Lung (tissue), 12 donors: Measurements from ENCODE around the gene GRM8. TPM values are rescaled to one million over a fixed set of nuclear protein-coding genes. Genes with fewer than 3 reads are reported as not detected.
A peak's percentile ranks its signal among the peaks of the same experiment; 100 is the strongest.

Experiments used
- ATAC-seq: fragments of 200-7000 bp; cut with Tn5 transposase; one replicate; pipeline ENCODE4 v1.9.1; 2020; ENCODE audit warnings: moderate number of reproducible peaks; ENCODE audit not compliant: insufficient read depth, low FRiP score
- DNase-seq, 3 donors: peaks; one replicate each; pipeline ENCODE4 v3.0.0-alpha.2; 2013 to 2017
- H3K27ac ChIP-seq, 2 donors: one replicate each; pipeline ENCODE4 v1.5.1; 2013; ENCODE audit warnings: mild to moderate bottlenecking in 2 of 2, moderate library complexity in 2 of 2, control low read depth in 1 of 2, inconsistent platforms in 1 of 2, low read depth in 1 of 2, low read length in 1 of 2
- H3K27me3 ChIP-seq, 3 donors: one replicate each; pipeline ENCODE4 v1.5.1; 2013; ENCODE audit warnings: low read length in 2 of 3; ENCODE audit not compliant: control insufficient read depth in 3 of 3, insufficient read depth in 3 of 3
- H3K36me3 ChIP-seq, 4 donors: one replicate each; pipeline ENCODE4 v1.5.1; 2013; ENCODE audit warnings: low read length in 4 of 4, mild to moderate bottlenecking in 1 of 4, moderate library complexity in 1 of 4; ENCODE audit not compliant: control insufficient read depth in 4 of 4, insufficient read depth in 4 of 4
- H3K4me1 ChIP-seq, 5 donors: one replicate each; pipeline ENCODE4 v1.5.1; 2013; ENCODE audit warnings: low read length in 5 of 5, mild to moderate bottlenecking in 2 of 5, moderate library complexity in 1 of 5; ENCODE audit not compliant: control insufficient read depth in 5 of 5, insufficient read depth in 5 of 5
- H3K4me3 ChIP-seq: one replicate; pipeline ENCODE4 v1.5.1; 2013; ENCODE audit warnings: mild to moderate bottlenecking, control low read depth, moderate library complexity
- H3K9ac ChIP-seq, 2 donors: one replicate each; pipeline ENCODE4 v1.5.1; 2013; ENCODE audit warnings: low read length in 2 of 2, control low read depth in 1 of 2; ENCODE audit not compliant: insufficient read depth in 1 of 2
- H3K9me3 ChIP-seq, 4 donors: one replicate each; pipeline ENCODE4 v1.5.1; 2013; ENCODE audit warnings: low read length in 3 of 4, mild to moderate bottlenecking in 1 of 4, moderate library complexity in 1 of 4; ENCODE audit not compliant: control insufficient read depth in 4 of 4, insufficient read depth in 3 of 4
- WGBS, 2 donors: extraction: QIAGEN DNeasy Blood & Tissue Kit; methylation state at CpG; one replicate each; pipeline ENCODE4 v1.1.7; 2013; 5-methylcytosine and 5-hydroxymethylcytosine counted together
- polyA plus RNA-seq, 2 donors: library from polyadenylated mRNA; stranded (reverse); fragments of 200-250 nt; gene quantifications; one replicate each; pipeline ENCODE4 v1.2.1, GENCODE V29; 2013
- total RNA-seq, 2 donors: library from RNA; depleted of rRNA in 1 of 2; stranded (reverse); fragments of >200 nt in 1 of 2; gene quantifications; one replicate each; pipeline ENCODE4 v1.2.1, GENCODE V29; 2014 to 2021
- TF ChIP-seq, protein P1 (sequence below): IDR thresholded peaks from 2 replicates; pipeline ENCODE4 v1.5.1; 2012; ENCODE audit warnings: mild to moderate bottlenecking; ENCODE audit errors: control extremely low read depth, extremely low read depth
- donor health status: control.
- donor health status: control.
- donor health status: Bipolar disorder and iron deficiency.
- donor health status: healthy.
- donor health status: DM: yes; HTN: yes; CAD: no.

Gene GRM8
- total and polyA plus RNA-seq, 4 donors = 0.01 to 0.83 (median 0.24) TPM; not detected in 1

DNA sequence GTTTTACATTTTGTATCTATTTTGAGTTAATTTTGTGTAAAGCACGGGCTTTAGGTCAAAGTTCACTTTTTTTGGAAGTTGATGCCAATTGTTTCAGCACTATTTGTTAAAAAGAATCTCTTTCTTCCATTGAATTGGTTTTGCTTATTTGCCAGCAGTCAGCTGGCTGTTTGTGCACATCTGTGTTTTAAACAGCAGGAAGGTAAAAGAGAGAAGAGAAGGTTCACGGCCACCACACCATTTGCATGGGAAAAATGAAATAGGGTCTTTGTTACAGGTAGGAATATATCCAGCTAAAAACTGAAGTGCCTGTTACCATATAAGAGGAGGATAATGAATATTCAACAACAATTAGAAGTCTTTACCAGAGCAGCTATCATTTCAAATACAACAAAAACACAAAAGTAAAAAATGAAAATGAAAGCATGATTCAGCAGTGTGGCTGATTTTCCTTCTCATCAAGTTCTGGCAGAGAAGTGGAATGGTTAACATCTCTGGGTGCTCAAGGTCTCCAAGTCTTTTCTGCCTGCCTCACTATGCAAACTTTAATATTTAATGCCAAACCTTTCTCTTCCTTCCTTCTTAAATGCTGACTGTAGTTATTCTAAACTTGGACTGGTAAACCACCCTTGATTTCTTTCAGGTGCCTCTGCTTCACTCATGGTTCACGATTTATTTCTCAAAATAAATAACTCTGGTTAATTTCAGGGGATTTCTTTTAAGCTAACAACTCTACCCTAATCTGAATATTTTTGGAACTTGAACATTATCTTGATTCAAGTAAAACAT lies 841.5 kb downstream of the GRM8 start:
- Histone ChIP-seq H3K4me1 (peaks cover 0 to 4% (median 0%) of the 10 kb centered on the region in 5 donors), H3K27ac (no peak overlapping the region), H3K9ac (no peak overlapping the region), H3K4me3 (no peak overlapping the region), H3K9me3 (no peaks in the 10 kb centered on the region), H3K27me3 (no peaks in the 10 kb centered on the region), H3K36me3 (no peaks in the 10 kb centered on the region)
- TF ChIP-seq, protein P1, sequence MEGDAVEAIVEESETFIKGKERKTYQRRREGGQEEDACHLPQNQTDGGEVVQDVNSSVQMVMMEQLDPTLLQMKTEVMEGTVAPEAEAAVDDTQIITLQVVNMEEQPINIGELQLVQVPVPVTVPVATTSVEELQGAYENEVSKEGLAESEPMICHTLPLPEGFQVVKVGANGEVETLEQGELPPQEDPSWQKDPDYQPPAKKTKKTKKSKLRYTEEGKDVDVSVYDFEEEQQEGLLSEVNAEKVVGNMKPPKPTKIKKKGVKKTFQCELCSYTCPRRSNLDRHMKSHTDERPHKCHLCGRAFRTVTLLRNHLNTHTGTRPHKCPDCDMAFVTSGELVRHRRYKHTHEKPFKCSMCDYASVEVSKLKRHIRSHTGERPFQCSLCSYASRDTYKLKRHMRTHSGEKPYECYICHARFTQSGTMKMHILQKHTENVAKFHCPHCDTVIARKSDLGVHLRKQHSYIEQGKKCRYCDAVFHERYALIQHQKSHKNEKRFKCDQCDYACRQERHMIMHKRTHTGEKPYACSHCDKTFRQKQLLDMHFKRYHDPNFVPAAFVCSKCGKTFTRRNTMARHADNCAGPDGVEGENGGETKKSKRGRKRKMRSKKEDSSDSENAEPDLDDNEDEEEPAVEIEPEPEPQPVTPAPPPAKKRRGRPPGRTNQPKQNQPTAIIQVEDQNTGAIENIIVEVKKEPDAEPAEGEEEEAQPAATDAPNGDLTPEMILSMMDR = no peak
- no peak for ATAC-seq
- peak in 1 of 3 donors; percentile 1 for DNase-seq
- 78 to 84% methylated on average over 1 to 3 of the region's 3 CpGs for WGBS, 2 donors

DNA sequence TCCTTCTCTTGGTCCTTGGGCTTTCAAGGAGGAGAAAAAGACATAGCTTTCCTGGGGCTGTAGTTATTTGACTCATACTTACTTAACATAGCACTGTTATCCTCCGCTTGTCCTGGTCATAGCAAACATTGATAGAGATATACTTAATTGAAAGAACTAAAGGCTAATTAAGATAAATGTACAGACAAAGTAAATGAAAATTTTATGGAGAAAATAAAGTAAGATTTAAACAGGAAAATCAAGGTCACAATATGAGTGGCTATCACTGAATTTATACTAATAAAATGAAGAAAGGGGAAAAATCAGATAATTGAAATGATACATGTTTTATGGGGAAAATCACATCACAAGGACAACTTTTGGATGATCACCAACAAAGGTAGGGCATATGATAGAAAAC lies 849.7 kb downstream of the GRM8 start:
- TF ChIP-seq, protein P1 = no peak
- 92% methylated on average over 1 of the region's 1 CpG for WGBS, 2 donors

DNA sequence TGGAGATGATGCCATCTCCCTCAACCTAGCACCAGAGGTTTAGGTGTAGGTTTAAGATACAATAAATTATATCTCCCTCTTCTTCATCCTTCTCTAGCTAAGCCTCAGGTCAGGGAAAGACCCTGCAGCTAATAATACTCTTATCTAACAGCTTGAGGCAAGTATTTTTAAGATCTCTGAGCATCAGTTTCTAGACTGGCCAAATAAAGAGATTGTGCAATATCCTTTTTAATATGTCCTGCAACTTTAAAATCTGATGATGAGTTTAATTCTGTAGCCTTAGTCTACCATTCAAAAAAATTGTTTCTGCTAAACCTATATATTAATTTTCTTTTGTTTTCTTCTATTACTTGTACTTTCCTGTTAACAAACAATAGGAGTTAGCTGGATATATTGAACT lies 850.8 kb downstream of the GRM8 start:
- no peak for ATAC-seq
- no peak for DNase-seq

More for the DNA sequence above, 849.7 kb downstream of the GRM8 start:
- Histone ChIP-seq H3K36me3 (no peaks in the 10 kb centered on the region), H3K9ac (no peak overlapping the region), H3K4me3 (no peak overlapping the region), H3K9me3 (no peaks in the 10 kb centered on the region), H3K27me3 (no peaks in the 10 kb centered on the region), H3K27ac (no peak overlapping the region), H3K4me1 (no peaks in the 10 kb centered on the region)
- ATAC-seq (no peak), DNase-seq (no peak)

More for the DNA sequence above, 850.8 kb downstream of the GRM8 start:
- no peak overlapping the region for H3K4me3 ChIP-seq
- no peaks in the 10 kb centered on the region for H3K9me3 ChIP-seq
- no peak overlapping the region for H3K27ac ChIP-seq
- no peak overlapping the region for H3K9ac ChIP-seq
- no peaks in the 10 kb centered on the region for H3K36me3 ChIP-seq
- no peaks in the 10 kb centered on the region for H3K4me1 ChIP-seq
- TF ChIP-seq, protein P1 = no peak
- no peaks in the 10 kb centered on the region for H3K27me3 ChIP-seq
